Ovary (tissue), 9 donors: ENCODE results near the gene MAPK13. TPM values are rescaled to one million over a fixed set of nuclear protein-coding genes. Genes with fewer than 3 reads are reported as not detected.

Experiments
- DNase-seq, 5 donors: peaks; one replicate each; pipeline ENCODE4 v3.0.0-alpha.2; 2019 to 2020
- H3K27ac ChIP-seq, 2 donors: fragments of 200-600 bp; one replicate each; pipeline versions ENCODE4 v1.5.1 to v1.8.0; 2019 to 2022
- H3K27me3 ChIP-seq: fragments of 200-600 bp; one replicate; pipeline ENCODE4 v1.8.0; 2022
- H3K36me3 ChIP-seq: fragments of 200-600 bp; sonication (generic); one replicate; pipeline ENCODE4 v1.5.1; 2019
- H3K4me1 ChIP-seq: one replicate; pipeline ENCODE4 v1.8.1; 2013; ENCODE audit warnings: mild to moderate bottlenecking, moderate library complexity; ENCODE audit not compliant: insufficient read depth
- H3K4me3 ChIP-seq: fragments of 200-600 bp; sonication (generic); one replicate; pipeline ENCODE4 v1.5.1; 2017
- H3K9me3 ChIP-seq, 2 donors: fragments of 200-600 bp in 1 of 2; sonication (generic) in 1 of 2; one replicate each; pipeline versions ENCODE4 v1.5.1 to v1.8.1; 2013 to 2019; ENCODE audit warnings: mild to moderate bottlenecking in 1 of 2, moderate library complexity in 1 of 2
- CTCF ChIP-seq, 3 donors: fragments of 450-650 bp in 2 of 3; fragments of 200-600 bp in 1 of 3; IDR thresholded peaks; one replicate each; pipeline versions ENCODE4 v1.5.1 to v1.8.0; 2016 to 2022; ENCODE audit warnings: antibody characterized with exemption in 3 of 3, mild to moderate bottlenecking in 1 of 3
- EP300 ChIP-seq: sonication (generic); formaldehyde crosslinking; IDR thresholded peaks from one replicate; pipeline ENCODE4 v1.6.1; 2017; ENCODE audit warnings: antibody characterized with exemption
- POLR2A ChIP-seq: fragments of 450-650 bp; IDR thresholded peaks from one replicate; pipeline ENCODE4 v1.6.1; 2017; ENCODE audit warnings: antibody characterized with exemption, mild to moderate bottlenecking, moderate library complexity
- WGBS, 3 donors: extraction: QIAGEN DNeasy Blood & Tissue Kit in 1 of 3; methylation state at CpG; one replicate each; pipeline versions ENCODE4 v1.1.5 to v1.1.7; 2013 to 2017; 5-methylcytosine and 5-hydroxymethylcytosine counted together
- intact Hi-C, 4 donors: fragments of 100-400 bp; cut with DNase I; formaldehyde crosslinking; loops; one replicate each; pipeline versions ENCODE4 v1.11.0 to v1.15.1; 2022 to 2023
- polyA plus RNA-seq, 2 donors: library from polyadenylated mRNA; stranded (reverse); fragments of 200-250 nt in 1 of 2; fragments of 350-450 nt in 1 of 2; fragmentation: Illumina TruSeq in 1 of 2; extraction: RNeasy Lipid Tissue Mini Kit (QIAGEN cat#74804) in 1 of 2; gene quantifications; one replicate each; pipeline ENCODE4 v1.2.3, GENCODE V29; 2013 to 2014
- total RNA-seq, 7 donors: library from RNA; depleted of rRNA in 2 of 7; stranded (reverse); fragments of >200 nt in 2 of 7; fragmentation: NEBNext Ultra II Directional in 3 of 7; extraction: Animal tissue kit (Norgen Biotek cat#: 25700) in 3 of 7; gene quantifications; one replicate each; pipeline versions ENCODE4 v1.1.0 to v1.2.4, GENCODE V29; 2016 to 2023
- donor health status: DM: no; HTN: no; CAD: no; lungs with moderate emphysema.
- donor health status: DM: no; HTN: no; CAD: no.
- donor health status: Bipolar disorder and iron deficiency.
- donor health status: DM: yes; HTN: yes; CAD: no.
- donor health status: DM: no; HTN: no; CAD: no.
- donor health status: DM: yes; HTN: yes; CAD: no.

The MAPK13 gene
- total and polyA plus RNA-seq, 9 donors = 3.3 to 15.6 (median 6.2) TPM

- WGBS, 3 donors = 69 to 77% (median 74%) methylated on average over 4 of the region's 4 CpGs
- Histone ChIP-seq H3K27ac (no peak overlapping the region), H3K27me3 (no peaks in the 10 kb centered on the region), H3K36me3 (no peaks in the 10 kb centered on the region), H3K4me1 (peaks cover 14% of the 10 kb centered on the region), H3K9me3 (no peaks in the 10 kb centered on the region), H3K4me3 (no peak overlapping the region)
- TF ChIP-seq POLR2A = no peak
- TF ChIP-seq EP300 = no peak
- no peak for TF ChIP-seq CTCF (IDR thresholded peaks at IDR 0.05)
- intact Hi-C loops = loop anchor here in 1 of 4 donors (10.0 kb wide), 1 partner anchor 61 kb away; the partner anchor contains the start of gene BRPF3
- DNase-seq = no peak
Measured at GRCh38 chr6:36133912-36134311, 3.6 kb downstream of the MAPK13 start.

GRCh38 chr6:36135053-36135731, 4.9 kb downstream of the MAPK13 start:
- H3K4me3 ChIP-seq = no peak overlapping the region
- no peak overlapping the region for H3K27ac ChIP-seq
- H3K4me1 ChIP-seq = peaks cover 14% of the 10 kb centered on the region
- WGBS, 3 donors = 80 to 88% (median 84%) methylated on average over 13 of the region's 13 CpGs
- no peak for DNase-seq
- intact Hi-C loops = loop anchor here in 1 of 4 donors (10.0 kb wide), 1 partner anchor 60 kb away; the partner anchor contains the start of gene BRPF3
- no peaks in the 10 kb centered on the region for H3K9me3 ChIP-seq
- no peaks in the 10 kb centered on the region for H3K27me3 ChIP-seq
- no peaks in the 10 kb centered on the region for H3K36me3 ChIP-seq
- TF ChIP-seq POLR2A (no peak), EP300 (no peak), CTCF (IDR thresholded peaks at IDR 0.05) (no peak)

GRCh38 chr6:36136034-36136433, 5.7 kb downstream of the MAPK13 start:
- Histone ChIP-seq H3K27me3 (no peaks in the 10 kb centered on the region), H3K4me3 (no peak overlapping the region), H3K27ac (no peak overlapping the region), H3K9me3 (no peaks in the 10 kb centered on the region), H3K36me3 (no peaks in the 10 kb centered on the region), H3K4me1 (peaks cover 9% of the 10 kb centered on the region)
- 83 to 92% (median 90%) methylated on average over 2 of the region's 2 CpGs for WGBS, 3 donors
- TF ChIP-seq EP300 (no peak), CTCF (IDR thresholded peaks at IDR 0.05) (no peak), POLR2A (no peak)
- no peak for DNase-seq
- intact Hi-C loops = loop anchor here in 1 of 4 donors (10.0 kb wide), 1 partner anchor 59 kb away; the partner anchor contains the start of gene BRPF3

- WGBS, 3 donors = 90 to 95% (median 94%) methylated on average over 12 of the region's 12 CpGs
- no peaks in the 10 kb centered on the region for H3K27me3 ChIP-seq
- intact Hi-C loops = loop anchor here in 1 of 4 donors (10.0 kb wide), 1 partner anchor 58 kb away; the partner anchor contains the start of gene BRPF3
- H3K4me3 ChIP-seq = no peak overlapping the region
- H3K4me1 ChIP-seq = peaks cover 4% of the 10 kb centered on the region
- TF ChIP-seq POLR2A (no peak), CTCF (IDR thresholded peaks at IDR 0.05) (no peak), EP300 (no peak)
- DNase-seq = no peak
- H3K9me3 ChIP-seq = no peaks in the 10 kb centered on the region
- no peak overlapping the region for H3K27ac ChIP-seq
- no peaks in the 10 kb centered on the region for H3K36me3 ChIP-seq
Measured at GRCh38 chr6:36136551-36136950, 6.2 kb downstream of the MAPK13 start.
